GM12878 (cell line): ENCODE data around the gene DLGAP5. TPM values are rescaled to one million over a fixed set of nuclear protein-coding genes. Genes with fewer than 3 reads are reported as not detected.
A peak's percentile ranks its signal among the peaks of the same experiment; 100 is the strongest.

Experiments
- ATAC-seq: fragments of 200-7000 bp; cut with Tn5 transposase; 3 replicates; pipeline ENCODE4 v1.9.1; 2020; ENCODE audit warnings: mild to moderate bottlenecking, moderate library complexity
- BruUV-seq: library from RNA; stranded (reverse); fragments of 400-500 nt; replicated peaks from 2 replicates; lab custom pipeline; 2021; lab: Mats Ljungman, UMichigan
- CTCF ChIA-PET: fragments of 300-600 bp; sonication (Branson Sonifier 250); formaldehyde crosslinking; extraction: SDS; loops from one replicate; lab custom pipeline; 2021; ENCODE audit warnings: inconsistent platforms; lab: Yijun Ruan, JAX
- POLR2A ChIA-PET: fragments of 350-600 bp; formaldehyde crosslinking; extraction: SDS; loops from one replicate; lab custom pipeline; 2021; ENCODE audit warnings: inconsistent platforms; lab: Charles Lee
- RAD21 ChIA-PET: fragments of 300-600 bp; sonication (Branson Sonifier 250); formaldehyde crosslinking; loops from one replicate; lab custom pipeline; 2023; ENCODE audit warnings: antibody characterized with exemption; ENCODE audit not compliant: unreplicated experiment; lab: Charles Lee
- SMC1A ChIA-PET: fragments of 300-600 bp; sonication (Branson Sonifier 250); formaldehyde crosslinking; loops from one replicate; lab custom pipeline; 2023; ENCODE audit not compliant: unreplicated experiment, uncharacterized antibody; lab: Charles Lee
- DNase-seq: peaks from one replicate; pipeline ENCODE4 v3.0.0-alpha.2; 2011; ENCODE audit warnings: low read depth, low spot score
- FAIRE-seq: peaks from 3 replicates; lab custom pipeline; 2011; peaks lifted over from hg19 to GRCh38; lab: Jason Lieb, UNC
- H2AFZ ChIP-seq: 2 replicates; pipeline ENCODE4 v1.6.0; 2011; ENCODE audit warnings: low read depth, low read length, control low read depth; ENCODE audit not compliant: control insufficient read depth
- H3K27ac ChIP-seq: 2 replicates; pipeline ENCODE4 v1.5.1; 2011; ENCODE audit warnings: control low read depth; ENCODE audit not compliant: control insufficient read depth, insufficient read depth
- H3K27me3 ChIP-seq, 2 experiments: replicated peaks in 1 of 2; 2 replicates each; pipeline versions ENCODE4 v1.6.0 to v1.6.1; 2011; ENCODE audit warnings: low read length in 1 of 2; ENCODE audit not compliant: control insufficient read depth in 2 of 2, insufficient read depth in 2 of 2
- H3K36me3 ChIP-seq, 2 experiments: 2 replicates each; pipeline ENCODE4 v1.5.1; 2011; ENCODE audit warnings: low read length in 1 of 2; ENCODE audit not compliant: control insufficient read depth in 2 of 2, insufficient read depth in 2 of 2
- H3K4me1 ChIP-seq: 2 replicates; pipeline ENCODE4 v1.6.1; 2011; ENCODE audit warnings: mild to moderate bottlenecking, low read length, moderate library complexity, mixed read lengths; ENCODE audit not compliant: control insufficient read depth, insufficient read depth
- H3K4me2 ChIP-seq: 2 replicates; pipeline ENCODE4 v1.6.0; 2011; ENCODE audit warnings: control low read depth; ENCODE audit not compliant: control insufficient read depth, insufficient read depth
- H3K4me3 ChIP-seq: fragments of 200-600 bp; sonication (generic); 2 replicates; pipeline ENCODE4 v1.5.1; 2016
- H3K79me2 ChIP-seq: 2 replicates; pipeline ENCODE4 v1.6.0; 2011; ENCODE audit warnings: low read length; ENCODE audit not compliant: control insufficient read depth, insufficient read depth
- H3K9ac ChIP-seq: 2 replicates; pipeline ENCODE4 v1.8.0; 2011; ENCODE audit warnings: low read length, control low read depth, mixed read lengths; ENCODE audit not compliant: control insufficient read depth, insufficient read depth
- H3K9me3 ChIP-seq: replicated peaks from 3 replicates; pipeline ENCODE4 v1.5.1; 2011; ENCODE audit warnings: mild to moderate bottlenecking, low read length; ENCODE audit not compliant: control insufficient read depth, insufficient read depth
- H4K20me1 ChIP-seq: 2 replicates; pipeline ENCODE4 v1.6.0; 2011; ENCODE audit not compliant: control insufficient read depth, insufficient read depth
- BMI1 ChIP-seq: fragments of 450-650 bp; IDR thresholded peaks from 2 replicates; pipeline ENCODE4 v1.6.1; 2016; ENCODE audit warnings: mild to moderate bottlenecking, moderate library complexity, borderline replicate concordance
- CHD2 ChIP-seq: IDR thresholded peaks from 2 replicates; pipeline ENCODE4 v1.6.1; 2011; ENCODE audit warnings: low read depth, low read length, improper control_type of control experiment, borderline replicate concordance
- CREB1 ChIP-seq: IDR thresholded peaks from 2 replicates; pipeline ENCODE4 v1.6.1; 2012; ENCODE audit warnings: low read depth, mild to moderate bottlenecking, inconsistent platforms
- EP300 ChIP-seq, 2 experiments: fragments of 150-350 bp in 1 of 2; IDR thresholded peaks; 2 replicates each; pipeline ENCODE4 v1.6.1; 2011 to 2012; ENCODE audit warnings: low read depth in 2 of 2, low read length in 2 of 2, borderline replicate concordance in 1 of 2, improper control_type of control experiment in 1 of 2, inconsistent platforms in 1 of 2; ENCODE audit not compliant: control insufficient read depth in 1 of 2
- HDGF ChIP-seq: fragments of 450-650 bp; IDR thresholded peaks from 2 replicates; pipeline ENCODE4 v1.6.1; 2016; ENCODE audit warnings: antibody characterized with exemption
- IKZF1 ChIP-seq: fragments of 450-650 bp; conservative IDR thresholded peaks from 2 replicates; pipeline ENCODE4 v1.6.1; 2017; ENCODE audit warnings: antibody characterized with exemption, mild to moderate bottlenecking
- IRF3 ChIP-seq: fragments of 450-650 bp; IDR thresholded peaks from 2 replicates; pipeline ENCODE4 v1.6.1; 2014; ENCODE audit warnings: mild to moderate bottlenecking
- JUNB ChIP-seq: IDR thresholded peaks from 2 replicates; pipeline ENCODE4 v1.6.1; 2016; ENCODE audit warnings: antibody characterized with exemption, mild to moderate bottlenecking
- MXI1 ChIP-seq: fragments of 150-350 bp; IDR thresholded peaks from 2 replicates; pipeline ENCODE4 v1.6.1; 2011; ENCODE audit warnings: low read depth, mild to moderate bottlenecking, inconsistent platforms, low read length, improper control_type of control experiment
- NFYA ChIP-seq: IDR thresholded peaks from 2 replicates; pipeline ENCODE4 v1.6.1; 2011; ENCODE audit warnings: low read depth, mild to moderate bottlenecking, low read length, improper control_type of control experiment, borderline replicate concordance
- POLR2AphosphoS2 ChIP-seq: IDR thresholded peaks from 2 replicates; pipeline ENCODE4 v1.6.1; 2011; ENCODE audit warnings: low read depth, mild to moderate bottlenecking, low read length, improper control_type of control experiment, moderate library complexity
- RB1 ChIP-seq: fragments of 450-650 bp; formaldehyde crosslinking; IDR thresholded peaks from 2 replicates; pipeline ENCODE4 v1.6.1; 2017; ENCODE audit warnings: mild to moderate bottlenecking, borderline replicate concordance
- RELB ChIP-seq: fragments of 450-650 bp; IDR thresholded peaks from 2 replicates; pipeline ENCODE4 v1.6.1; 2017; ENCODE audit warnings: low read depth, mild to moderate bottlenecking, moderate library complexity
- RUNX3 ChIP-seq: IDR thresholded peaks from 2 replicates; pipeline ENCODE4 v1.6.1; 2012; ENCODE audit warnings: low read length, inconsistent platforms
- SMAD1 ChIP-seq: fragments of 450-650 bp; IDR thresholded peaks from 2 replicates; pipeline ENCODE4 v1.6.1; 2018; ENCODE audit warnings: mild to moderate bottlenecking, low read depth; ENCODE audit not compliant: partially characterized antibody
- SMARCA5 ChIP-seq: fragments of 450-650 bp; IDR thresholded peaks from 2 replicates; pipeline ENCODE4 v1.6.1; 2017; ENCODE audit warnings: mild to moderate bottlenecking
- SP1 ChIP-seq: IDR thresholded peaks from one replicate; pipeline ENCODE4 v1.6.1; 2011; ENCODE audit warnings: low read depth, low read length
- SUZ12 ChIP-seq: fragments of 200-600 bp; sonication (generic); IDR thresholded peaks from one replicate; pipeline ENCODE4 v1.6.1; 2018; ENCODE audit warnings: antibody characterized with exemption, mild to moderate bottlenecking; ENCODE audit not compliant: unreplicated experiment
- WRNIP1 ChIP-seq: IDR thresholded peaks from 2 replicates; pipeline ENCODE4 v1.6.1; 2011; ENCODE audit warnings: low read depth, low read length, improper control_type of control experiment, borderline replicate concordance
- WGBS: methylation state at CpG from one replicate; pipeline ENCODE4 v1.1.6; 2016; ENCODE audit warnings: low lambda C conversion rate; ENCODE audit not compliant: insufficient replicate concordance, insufficient coverage; ENCODE audit errors: missing lambda C conversion rate; 5-methylcytosine and 5-hydroxymethylcytosine counted together
- in situ Hi-C: fragments of 300-500 bp; cut with MboI; formaldehyde crosslinking; loops from 9 replicates; pipeline ENCODE4 v1.14.3; 2018; ENCODE audit warnings: mixed read lengths
- intact Hi-C: fragments of 100-400 bp; cut with micrococcal nuclease; formaldehyde crosslinking; loops from one replicate; pipeline ENCODE4 v1.14.2; 2022; ENCODE audit not compliant: unreplicated experiment
- polyA plus RNA-seq, 11 experiments: library from polyadenylated mRNA; depleted of rRNA in 4 of 11; unstranded in 6 of 11; stranded (reverse) in 5 of 11; fragments of >200 nt; fragmentation: Nextera tagmentation in 4 of 11; fragmentation: Illumina TruSeq in 1 of 11; extraction: Ambion mirVana in 4 of 11; extraction: Trizol in 1 of 11; gene quantifications; 1 replicate in 1 of 11; 2 replicates in 10 of 11; pipeline versions ENCODE4 v1.2.1 to v1.2.3, GENCODE V29; 2011 to 2016; ENCODE audit warnings: inconsistent platforms in 2 of 11, missing spikeins in 2 of 11, low read depth in 1 of 11
- total RNA-seq, 4 experiments: library from RNA; depleted of rRNA in 3 of 4; stranded (reverse); fragments of >200 nt in 3 of 4; fragmentation: Illumina TruSeq in 1 of 4; extraction: Trizol in 1 of 4; gene quantifications; 2 replicates each; pipeline versions ENCODE4 v1.2.1 to v1.2.3, GENCODE V29; 2013 to 2021
- TF ChIP-seq, protein P1 (sequence below): fragments of 450-650 bp; IDR thresholded peaks from 2 replicates; pipeline ENCODE4 v1.6.1; 2017; ENCODE audit warnings: mild to moderate bottlenecking

The DLGAP5 gene
- total and polyA plus RNA-seq, 10 of the 15 experiments (the other 5 are each of a cell fraction or from before 2014, with no cell fraction given) = 40.9 to 106 (median 67.6) TPM

DNA sequence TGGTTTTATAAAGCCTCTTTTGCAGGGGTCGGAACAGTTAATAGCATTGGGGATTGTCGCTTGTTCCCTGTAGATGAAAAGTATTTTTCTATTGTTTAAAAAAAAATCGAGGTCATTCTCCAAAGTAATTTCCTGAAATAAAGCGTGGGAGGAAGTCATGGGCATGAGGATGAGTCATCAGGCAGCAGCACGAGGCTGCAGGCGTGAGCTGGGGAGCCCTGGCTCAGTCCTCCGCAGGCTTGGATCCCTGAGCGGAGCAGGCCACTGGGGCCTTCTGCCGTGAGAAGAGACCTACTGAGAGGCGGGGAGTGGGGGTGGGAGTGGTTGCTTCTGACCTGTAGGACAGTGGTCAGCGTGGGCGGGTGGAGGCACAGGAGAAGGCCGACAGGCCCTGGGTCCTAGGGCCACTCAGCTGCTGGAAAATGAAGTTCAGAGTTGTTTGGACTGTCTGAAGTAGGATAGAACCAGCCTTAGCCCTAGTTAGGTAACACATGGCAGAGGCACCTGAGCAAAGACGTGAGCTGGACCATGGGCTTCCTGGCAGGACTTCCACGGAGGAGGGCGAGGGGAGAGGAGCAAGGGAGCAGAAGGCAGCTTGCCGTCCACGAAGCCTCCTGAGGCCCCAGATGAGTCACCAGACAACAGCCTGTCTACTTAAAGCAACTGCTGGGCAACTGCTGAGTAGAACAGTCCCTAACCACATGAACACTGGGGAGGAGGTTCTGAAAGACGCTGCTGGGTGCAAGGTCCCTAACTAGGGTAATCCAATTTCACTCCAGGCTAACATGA lies 83.4 kb downstream of the DLGAP5 start:
- no peak overlapping the region for H3K4me3 ChIP-seq
- no peaks in the 10 kb centered on the region for H3K79me2 ChIP-seq
- FAIRE-seq = no peak
- WGBS = 38% methylated on average over 18 of the region's 19 CpGs
- in situ Hi-C loops = no loop called here
- H3K9ac ChIP-seq = no peak overlapping the region
- ChIA-PET CTCF (interaction anchor here (0.8 to 1.2 kb wide), 4 partner anchors 10 to 105 kb away, joined by 3 to 6 read pairs (median 3); partner anchors contain the start of gene MAPK1IP1L), POLR2A (interaction anchor here (0.7 to 1.3 kb wide), 2 partner anchors 9 to 539 kb away, joined by 4 read pairs; no protein-coding TSS in a partner anchor), SMC1A (interaction anchor here (1.0 to 2.0 kb wide), 4 partner anchors 10 to 53 kb away, joined by 3 to 8 read pairs (median 4); no protein-coding TSS in a partner anchor), RAD21 (interaction anchor here (1.1 kb wide), 1 partner anchor 8 kb away, joined by 4 read pairs; no protein-coding TSS in a partner anchor)
- H3K4me1 ChIP-seq = peaks cover 25% of the 10 kb centered on the region
- no peak overlapping the region for H3K27ac ChIP-seq
- no peaks in the 10 kb centered on the region for H3K36me3 ChIP-seq
- H3K9me3 ChIP-seq = peaks cover 6% of the 10 kb centered on the region; the same call in 2 of the 3 replicates
- peak; percentile 85 for ATAC-seq
- peak overlapping the region; percentile 34; the same call in 1 of the 2 replicates for H3K4me2 ChIP-seq
- no peaks in the 10 kb centered on the region for H4K20me1 ChIP-seq
- intact Hi-C loops = loop anchor here (10.0 kb wide), 1 partner anchor 167 kb away; the partner anchor contains the start of gene FBXO34
- H3K27me3 ChIP-seq = no peaks in the 10 kb centered on the region
- BruUV-seq = no TSS peak
- peak overlapping the region; percentile 58 for H2AFZ ChIP-seq
- no peak for DNase-seq
- TF ChIP-seq IRF3 (no peak), RUNX3 (peak; percentile 46), BMI1 (no peak), HDGF (no peak), RB1 (no peak), CHD2 (no peak), IKZF1 (0 out of 2 replicates have a peak, but pooled peaks have one; percentile 36), JUNB (peak; percentile 18; the same call in 1 of the 2 replicates), EP300 (IDR thresholded peaks at IDR 0.05; ENCODE audit: borderline replicate concordance in 1 of 2, control insufficient read depth in 1 of 2, low read depth in 2 of 2, low read length in 2 of 2) (no peak), RELB (no peak), POLR2AphosphoS2 (no peak), MXI1 (no peak), SMAD1 (no peak), NFYA (no peak), CREB1 (no peak), SUZ12 (no peak), WRNIP1 (no peak), SP1 (no peak), SMARCA5 (no peak)
- TF ChIP-seq, protein P1, sequence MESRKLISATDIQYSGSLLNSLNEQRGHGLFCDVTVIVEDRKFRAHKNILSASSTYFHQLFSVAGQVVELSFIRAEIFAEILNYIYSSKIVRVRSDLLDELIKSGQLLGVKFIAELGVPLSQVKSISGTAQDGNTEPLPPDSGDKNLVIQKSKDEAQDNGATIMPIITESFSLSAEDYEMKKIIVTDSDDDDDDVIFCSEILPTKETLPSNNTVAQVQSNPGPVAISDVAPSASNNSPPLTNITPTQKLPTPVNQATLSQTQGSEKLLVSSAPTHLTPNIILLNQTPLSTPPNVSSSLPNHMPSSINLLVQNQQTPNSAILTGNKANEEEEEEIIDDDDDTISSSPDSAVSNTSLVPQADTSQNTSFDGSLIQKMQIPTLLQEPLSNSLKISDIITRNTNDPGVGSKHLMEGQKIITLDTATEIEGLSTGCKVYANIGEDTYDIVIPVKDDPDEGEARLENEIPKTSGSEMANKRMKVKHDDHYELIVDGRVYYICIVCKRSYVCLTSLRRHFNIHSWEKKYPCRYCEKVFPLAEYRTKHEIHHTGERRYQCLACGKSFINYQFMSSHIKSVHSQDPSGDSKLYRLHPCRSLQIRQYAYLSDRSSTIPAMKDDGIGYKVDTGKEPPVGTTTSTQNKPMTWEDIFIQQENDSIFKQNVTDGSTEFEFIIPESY = no peak
